SK-N-SH (cell line): ENCODE results near the gene TXNDC5. TPM values are rescaled to one million over a fixed set of nuclear protein-coding genes. Genes with fewer than 3 reads are reported as not detected.

Experiments used
- CTCF ChIA-PET: fragments of 300-600, 350-600 bp; formaldehyde crosslinking; extraction: SDS; loops from one replicate; lab custom pipeline; 2021; lab: Yijun Ruan, JAX
- POLR2A ChIA-PET: fragments of 350-600 bp; sonication (Branson Sonifier 250); formaldehyde crosslinking; extraction: SDS; loops from one replicate; lab custom pipeline; 2020; ENCODE audit warnings: antibody characterized with exemption, inconsistent platforms; lab: Yijun Ruan, JAX
- DNase-seq: peaks from one replicate; pipeline ENCODE4 v3.0.0; 2012
- H2AFZ ChIP-seq: fragments of 200-600 bp; sonication (generic); 2 replicates; pipeline ENCODE4 v1.8.1; 2016; ENCODE audit warnings: antibody characterized with exemption, mild to moderate bottlenecking, low read depth
- H3F3A ChIP-seq: fragments of 200-600 bp; sonication (generic); replicated peaks from 2 replicates; pipeline ENCODE3; 2016; ENCODE audit warnings: antibody characterized with exemption, mild to moderate bottlenecking; ENCODE audit not compliant: insufficient read depth
- H3K27ac ChIP-seq, 2 experiments: fragments of 200-500 bp in 1 of 2; fragments of 200-600 bp in 1 of 2; sonication (Bioruptor generic) in 1 of 2; sonication (generic), shearing (Covaris generic) in 1 of 2; 2 replicates each; pipeline versions ENCODE4 v1.5.1 to v1.6.1; 2014 to 2016; ENCODE audit warnings: low read depth in 2 of 2, inconsistent platforms in 1 of 2, low read length in 1 of 2, mild to moderate bottlenecking in 1 of 2, mixed read lengths in 1 of 2
- H3K27me3 ChIP-seq: fragments of 200-600 bp; sonication (generic), shearing (Covaris generic); 2 replicates; pipeline ENCODE4 v1.6.1; 2016; ENCODE audit warnings: mixed run types; ENCODE audit not compliant: insufficient read depth
- H3K36me3 ChIP-seq, 2 experiments: fragments of 200-500 bp in 1 of 2; fragments of 200-600 bp in 1 of 2; sonication (Bioruptor generic) in 1 of 2; sonication (generic) in 1 of 2; replicated peaks in 1 of 2; 2 replicates each; pipeline versions ENCODE3 to v1.5.1; 2014 to 2016; ENCODE audit warnings: low read length in 1 of 2, mild to moderate bottlenecking in 1 of 2; ENCODE audit not compliant: insufficient read depth in 2 of 2, control insufficient read depth in 1 of 2
- H3K4me1 ChIP-seq, 2 experiments: fragments of 200-500 bp in 1 of 2; fragments of 200-600 bp in 1 of 2; sonication (Bioruptor generic) in 1 of 2; sonication (generic), shearing (Covaris generic) in 1 of 2; 2 replicates each; pipeline versions ENCODE4 v1.5.1 to v1.6.1; 2014 to 2016; ENCODE audit warnings: low read depth in 1 of 2, low read length in 1 of 2, mixed run types in 1 of 2; ENCODE audit not compliant: insufficient read depth in 2 of 2, control insufficient read depth in 1 of 2
- H3K4me2 ChIP-seq: fragments of 200-600 bp; sonication (generic), shearing (Covaris generic); 2 replicates; pipeline ENCODE4 v1.6.1; 2017; ENCODE audit warnings: mixed run types
- H3K4me3 ChIP-seq, 2 experiments: fragments of 200-500 bp in 1 of 2; fragments of 200-600 bp in 1 of 2; sonication (Bioruptor generic) in 1 of 2; sonication (generic), shearing (Covaris generic) in 1 of 2; 2 replicates each; pipeline versions ENCODE4 v1.5.1 to v1.8.1; 2014 to 2016; ENCODE audit warnings: low read depth in 2 of 2, inconsistent platforms in 1 of 2, low read length in 1 of 2, mild to moderate bottlenecking in 1 of 2, mixed read lengths in 1 of 2, moderate library complexity in 1 of 2
- H3K79me2 ChIP-seq: fragments of 200-600 bp; sonication (generic); 2 replicates; pipeline ENCODE4 v1.8.1; 2017; ENCODE audit warnings: mild to moderate bottlenecking; ENCODE audit not compliant: insufficient read depth
- H3K9ac ChIP-seq: fragments of 200-600 bp; sonication (generic); 2 replicates; pipeline ENCODE4 v1.6.1; 2017; ENCODE audit warnings: mixed run types
- H3K9me2 ChIP-seq: fragments of 200-600 bp; sonication (generic); 2 replicates; pipeline ENCODE4 v1.6.1; 2017; ENCODE audit warnings: mixed run types
- H3K9me3 ChIP-seq: fragments of 200-600 bp; sonication (generic); 2 replicates; pipeline ENCODE4 v1.6.1; 2017; ENCODE audit warnings: mixed run types, mild to moderate bottlenecking, moderate library complexity
- H4K20me1 ChIP-seq: fragments of 200-600 bp; sonication (generic); 2 replicates; pipeline ENCODE4 v1.6.1; 2017; ENCODE audit warnings: mild to moderate bottlenecking, mixed run types; ENCODE audit not compliant: insufficient read depth
- ELF1 ChIP-seq: IDR thresholded peaks from 2 replicates; pipeline ENCODE4 v1.4.0; 2012
- EP300 ChIP-seq, 2 experiments: IDR thresholded peaks; 2 replicates each; pipeline versions ENCODE4 v1.4.0 to v1.6.1; 2012; ENCODE audit warnings: borderline replicate concordance in 1 of 2, low read depth in 1 of 2, low read length in 1 of 2
- EZH2phosphoT487 ChIP-seq: fragments of 200-600 bp; sonication (generic); IDR thresholded peaks from 2 replicates; pipeline ENCODE4 v1.6.1; 2017; ENCODE audit warnings: low read depth, mixed run types, mild to moderate bottlenecking, antibody characterized with exemption, moderate library complexity, borderline replicate concordance
- FOXJ3 ChIP-seq: sonication (generic); formaldehyde crosslinking; IDR thresholded peaks from 2 replicates; pipeline ENCODE4 v1.5.1; 2020; ENCODE audit warnings: mild to moderate bottlenecking, missing genetic modification reagents
- FOXM1 ChIP-seq: IDR thresholded peaks from 2 replicates; pipeline ENCODE4 v1.4.0; 2012; ENCODE audit warnings: low read depth, mild to moderate bottlenecking
- MXI1 ChIP-seq: IDR thresholded peaks from 2 replicates; pipeline ENCODE4 v1.6.1; 2012; ENCODE audit warnings: mild to moderate bottlenecking, low read depth, low read length, improper control_type of control experiment
- NFIC ChIP-seq: IDR thresholded peaks from 2 replicates; pipeline ENCODE4 v1.4.0; 2012; ENCODE audit warnings: borderline replicate concordance
- RAD21 ChIP-seq: IDR thresholded peaks from 2 replicates; pipeline ENCODE4 v1.6.1; 2012; ENCODE audit warnings: mild to moderate bottlenecking, low read length
- RXRA ChIP-seq: IDR thresholded peaks from 2 replicates; pipeline ENCODE4 v1.4.0; 2012; ENCODE audit warnings: low read depth, mild to moderate bottlenecking, borderline replicate concordance
- SIN3A ChIP-seq: IDR thresholded peaks from 2 replicates; pipeline ENCODE4 v1.6.1; 2012; ENCODE audit warnings: low read depth, mild to moderate bottlenecking, low read length, moderate library complexity, borderline replicate concordance
- TCF12 ChIP-seq: IDR thresholded peaks from 2 replicates; pipeline ENCODE4 v1.4.0; 2012
- YY1 ChIP-seq: IDR thresholded peaks from 2 replicates; pipeline ENCODE4 v1.4.0; 2012; ENCODE audit warnings: low read depth, mild to moderate bottlenecking
- WGBS: methylation state at CpG from one replicate; pipeline ENCODE4 v1.1.6; 2017; ENCODE audit warnings: low lambda C conversion rate; 5-methylcytosine and 5-hydroxymethylcytosine counted together
- polyA plus RNA-seq, 3 experiments: library from polyadenylated mRNA; depleted of rRNA; stranded (reverse); fragments of >200 nt; gene quantifications; 2 replicates each; pipeline ENCODE4 v1.2.3, GENCODE V29; 2012
- TF ChIP-seq, protein P1 (sequence below): fragments of 200-600 bp; sonication (generic); IDR thresholded peaks from 2 replicates; pipeline ENCODE4 v1.6.1; 2017; ENCODE audit warnings: antibody characterized with exemption, mild to moderate bottlenecking, moderate library complexity
- TF ChIP-seq, protein P2 (sequence below): IDR thresholded peaks from 2 replicates; pipeline ENCODE4 v1.6.1; 2012; ENCODE audit warnings: mild to moderate bottlenecking, low read depth, low read length, moderate library complexity
- TF ChIP-seq, protein P3 (sequence below): fragments of 150-350 bp; IDR thresholded peaks from 2 replicates; pipeline ENCODE4 v1.6.1; 2016; ENCODE audit warnings: mild to moderate bottlenecking, low read depth, low read length
- TF ChIP-seq, protein P4 (sequence below): IDR thresholded peaks from 2 replicates; pipeline ENCODE4 v1.4.0; 2012; ENCODE audit warnings: low read depth

Gene TXNDC5
- polyA plus RNA-seq, 1 of the 3 experiments (the other 2 are of a cell fraction): 187 TPM

DNA sequence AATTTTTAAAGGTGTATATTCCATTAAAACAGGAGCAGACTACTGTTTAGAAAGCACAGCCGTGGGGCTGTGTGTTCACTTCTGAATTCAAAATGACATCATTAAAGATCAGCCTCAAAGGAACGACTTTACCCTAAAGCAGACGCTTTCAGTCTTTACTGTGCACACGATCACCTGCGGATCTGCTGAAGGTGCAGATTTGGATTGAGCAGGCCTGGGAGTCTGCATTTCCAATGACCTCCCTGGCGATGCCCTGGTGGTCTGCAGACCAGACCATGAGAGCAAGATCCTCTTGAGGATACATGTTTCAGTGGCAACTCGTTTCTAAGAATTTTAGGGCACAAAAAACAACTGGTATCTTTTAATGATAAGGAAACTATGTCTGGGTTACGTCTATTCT, 27.2 kb downstream of the TXNDC5 start:
- Histone ChIP-seq H3F3A (peaks cover 3% of the 10 kb centered on the region), H3K4me3 (no peak overlapping the region), H3K4me2 (no peak overlapping the region), H3K9me3 (no peaks in the 10 kb centered on the region), H3K27ac (no peak overlapping the region), H3K79me2 (no peaks in the 10 kb centered on the region; the same call in 1 of the 2 replicates), H3K9me2 (no peaks in the 10 kb centered on the region), H3K4me1 (no peaks in the 10 kb centered on the region), H3K36me3 (peaks cover 50 to 80% of the 10 kb centered on the region in 2 experiments), H3K9ac (no peak overlapping the region), H4K20me1 (no peaks in the 10 kb centered on the region), H2AFZ (no peak overlapping the region), H3K27me3 (no peaks in the 10 kb centered on the region)
- ChIA-PET CTCF (no interaction called here), POLR2A (no interaction called here)
- TF ChIP-seq SIN3A (no peak), YY1 (no peak), EP300 (IDR thresholded peaks at IDR 0.05; ENCODE audit: borderline replicate concordance in 1 of 2, low read depth in 1 of 2, low read length in 1 of 2) (no peak)
- TF ChIP-seq, protein P1, sequence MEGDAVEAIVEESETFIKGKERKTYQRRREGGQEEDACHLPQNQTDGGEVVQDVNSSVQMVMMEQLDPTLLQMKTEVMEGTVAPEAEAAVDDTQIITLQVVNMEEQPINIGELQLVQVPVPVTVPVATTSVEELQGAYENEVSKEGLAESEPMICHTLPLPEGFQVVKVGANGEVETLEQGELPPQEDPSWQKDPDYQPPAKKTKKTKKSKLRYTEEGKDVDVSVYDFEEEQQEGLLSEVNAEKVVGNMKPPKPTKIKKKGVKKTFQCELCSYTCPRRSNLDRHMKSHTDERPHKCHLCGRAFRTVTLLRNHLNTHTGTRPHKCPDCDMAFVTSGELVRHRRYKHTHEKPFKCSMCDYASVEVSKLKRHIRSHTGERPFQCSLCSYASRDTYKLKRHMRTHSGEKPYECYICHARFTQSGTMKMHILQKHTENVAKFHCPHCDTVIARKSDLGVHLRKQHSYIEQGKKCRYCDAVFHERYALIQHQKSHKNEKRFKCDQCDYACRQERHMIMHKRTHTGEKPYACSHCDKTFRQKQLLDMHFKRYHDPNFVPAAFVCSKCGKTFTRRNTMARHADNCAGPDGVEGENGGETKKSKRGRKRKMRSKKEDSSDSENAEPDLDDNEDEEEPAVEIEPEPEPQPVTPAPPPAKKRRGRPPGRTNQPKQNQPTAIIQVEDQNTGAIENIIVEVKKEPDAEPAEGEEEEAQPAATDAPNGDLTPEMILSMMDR: no peak
- 85% methylated on average over 8 of the region's 8 CpGs for WGBS
- DNase-seq: no peak

DNA sequence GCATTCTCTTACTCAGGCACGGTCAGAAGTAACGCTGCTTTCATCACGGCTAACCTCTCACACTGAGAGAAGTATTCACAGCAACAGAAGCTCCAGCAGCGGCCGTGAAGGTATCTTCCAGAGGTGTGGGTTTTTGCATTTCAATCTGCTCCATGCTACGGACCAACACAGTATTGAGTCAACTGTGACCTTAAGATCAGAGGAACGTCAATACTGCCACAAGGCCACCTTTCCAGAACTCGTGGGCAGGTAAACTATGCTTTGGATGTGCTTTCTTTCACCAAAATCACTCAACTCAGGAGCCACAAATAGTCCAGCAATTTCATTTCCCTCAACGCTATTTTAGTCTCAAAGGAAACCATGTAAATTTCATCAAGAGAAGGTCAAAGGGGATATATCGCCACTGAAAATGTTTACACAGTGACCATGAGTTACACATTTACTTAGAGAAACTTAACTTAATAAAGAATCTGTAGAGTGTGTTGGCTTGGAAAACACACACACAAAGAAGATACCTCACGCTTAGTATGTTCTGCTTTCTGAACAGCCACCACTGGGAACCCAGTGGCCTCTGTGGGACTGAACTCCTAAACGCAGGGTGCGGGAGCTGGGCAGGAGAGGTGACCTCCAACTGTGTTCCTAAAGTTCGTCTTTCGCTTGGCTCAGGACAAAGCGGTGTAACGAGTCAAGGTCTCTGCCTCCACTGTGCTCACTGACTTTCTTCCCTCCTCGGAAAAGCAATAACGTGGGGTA, 27.9 kb downstream of the TXNDC5 start:
- POLR2A ChIA-PET: no interaction called here
- Histone ChIP-seq H3K27ac (no peak overlapping the region), H2AFZ (no peak overlapping the region), H3K9me2 (no peaks in the 10 kb centered on the region), H4K20me1 (no peaks in the 10 kb centered on the region), H3K79me2 (no peaks in the 10 kb centered on the region; the same call in 1 of the 2 replicates), H3K4me2 (no peak overlapping the region), H3K4me1 (no peaks in the 10 kb centered on the region), H3K9ac (no peak overlapping the region), H3K9me3 (no peaks in the 10 kb centered on the region), H3K27me3 (no peaks in the 10 kb centered on the region), H3F3A (peaks cover 3% of the 10 kb centered on the region), H3K36me3 (peaks cover 44 to 74% of the 10 kb centered on the region in 2 experiments), H3K4me3 (no peak overlapping the region)
- 96% methylated on average over 19 of the region's 19 CpGs for WGBS
- CTCF ChIA-PET: no interaction called here
- TF ChIP-seq ELF1 (no peak), NFIC (no peak), EZH2phosphoT487 (no peak), RAD21 (no peak), FOXM1 (no peak), TCF12 (no peak), FOXJ3 (CRISPR knock-in tag) (no peak), MXI1 (no peak), RXRA (no peak)
- TF ChIP-seq, protein P2, sequence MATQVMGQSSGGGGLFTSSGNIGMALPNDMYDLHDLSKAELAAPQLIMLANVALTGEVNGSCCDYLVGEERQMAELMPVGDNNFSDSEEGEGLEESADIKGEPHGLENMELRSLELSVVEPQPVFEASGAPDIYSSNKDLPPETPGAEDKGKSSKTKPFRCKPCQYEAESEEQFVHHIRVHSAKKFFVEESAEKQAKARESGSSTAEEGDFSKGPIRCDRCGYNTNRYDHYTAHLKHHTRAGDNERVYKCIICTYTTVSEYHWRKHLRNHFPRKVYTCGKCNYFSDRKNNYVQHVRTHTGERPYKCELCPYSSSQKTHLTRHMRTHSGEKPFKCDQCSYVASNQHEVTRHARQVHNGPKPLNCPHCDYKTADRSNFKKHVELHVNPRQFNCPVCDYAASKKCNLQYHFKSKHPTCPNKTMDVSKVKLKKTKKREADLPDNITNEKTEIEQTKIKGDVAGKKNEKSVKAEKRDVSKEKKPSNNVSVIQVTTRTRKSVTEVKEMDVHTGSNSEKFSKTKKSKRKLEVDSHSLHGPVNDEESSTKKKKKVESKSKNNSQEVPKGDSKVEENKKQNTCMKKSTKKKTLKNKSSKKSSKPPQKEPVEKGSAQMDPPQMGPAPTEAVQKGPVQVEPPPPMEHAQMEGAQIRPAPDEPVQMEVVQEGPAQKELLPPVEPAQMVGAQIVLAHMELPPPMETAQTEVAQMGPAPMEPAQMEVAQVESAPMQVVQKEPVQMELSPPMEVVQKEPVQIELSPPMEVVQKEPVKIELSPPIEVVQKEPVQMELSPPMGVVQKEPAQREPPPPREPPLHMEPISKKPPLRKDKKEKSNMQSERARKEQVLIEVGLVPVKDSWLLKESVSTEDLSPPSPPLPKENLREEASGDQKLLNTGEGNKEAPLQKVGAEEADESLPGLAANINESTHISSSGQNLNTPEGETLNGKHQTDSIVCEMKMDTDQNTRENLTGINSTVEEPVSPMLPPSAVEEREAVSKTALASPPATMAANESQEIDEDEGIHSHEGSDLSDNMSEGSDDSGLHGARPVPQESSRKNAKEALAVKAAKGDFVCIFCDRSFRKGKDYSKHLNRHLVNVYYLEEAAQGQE: no peak
- TF ChIP-seq, protein P3, sequence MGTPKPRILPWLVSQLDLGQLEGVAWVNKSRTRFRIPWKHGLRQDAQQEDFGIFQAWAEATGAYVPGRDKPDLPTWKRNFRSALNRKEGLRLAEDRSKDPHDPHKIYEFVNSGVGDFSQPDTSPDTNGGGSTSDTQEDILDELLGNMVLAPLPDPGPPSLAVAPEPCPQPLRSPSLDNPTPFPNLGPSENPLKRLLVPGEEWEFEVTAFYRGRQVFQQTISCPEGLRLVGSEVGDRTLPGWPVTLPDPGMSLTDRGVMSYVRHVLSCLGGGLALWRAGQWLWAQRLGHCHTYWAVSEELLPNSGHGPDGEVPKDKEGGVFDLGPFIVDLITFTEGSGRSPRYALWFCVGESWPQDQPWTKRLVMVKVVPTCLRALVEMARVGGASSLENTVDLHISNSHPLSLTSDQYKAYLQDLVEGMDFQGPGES: no peak
- TF ChIP-seq, protein P4, sequence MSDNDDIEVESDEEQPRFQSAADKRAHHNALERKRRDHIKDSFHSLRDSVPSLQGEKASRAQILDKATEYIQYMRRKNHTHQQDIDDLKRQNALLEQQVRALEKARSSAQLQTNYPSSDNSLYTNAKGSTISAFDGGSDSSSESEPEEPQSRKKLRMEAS: no peak
- DNase-seq: no peak
